Subcutaneous adipose tissue (tissue), 4 donors: ENCODE data around the gene AGAP1. TPM values are rescaled to one million over a fixed set of nuclear protein-coding genes. Genes with fewer than 3 reads are reported as not detected.

Experiments
- CTCF ChIP-seq: fragments of 450-650 bp; IDR thresholded peaks from one replicate; pipeline ENCODE4 v1.5.1; 2016; ENCODE audit warnings: low read depth, mild to moderate bottlenecking, control low read depth, antibody characterized with exemption, moderate library complexity
- total RNA-seq, 4 donors: library from RNA; depleted of rRNA; stranded (reverse); fragments of >200 nt; gene quantifications; one replicate each; pipeline ENCODE4 v1.1.0, GENCODE V29; 2016

The AGAP1 gene
- total RNA-seq, 4 donors from 2014 or later, result 13.6 to 26.3 (median 23.6) TPM

GRCh38 chr2:236012155-236012554, 518.3 kb downstream of the AGAP1 start:
- TF ChIP-seq CTCF, result no peak

GRCh38 chr2:236014408-236015131, 520.7 kb downstream of the AGAP1 start:
- TF ChIP-seq CTCF, result no peak

GRCh38 chr2:236015171-236015570, 521.3 kb downstream of the AGAP1 start:
- TF ChIP-seq CTCF, result no peak

- no peak for TF ChIP-seq CTCF
Measured at GRCh38 chr2:236016496-236016895, 522.7 kb downstream of the AGAP1 start.

- no peak for TF ChIP-seq CTCF
Measured at GRCh38 chr2:236017446-236017845, 523.6 kb downstream of the AGAP1 start.

- no peak for TF ChIP-seq CTCF
Measured at GRCh38 chr2:236019434-236019833, 525.6 kb downstream of the AGAP1 start.

GRCh38 chr2:236021499-236022057, 527.7 kb downstream of the AGAP1 start:
- no peak for TF ChIP-seq CTCF
